CD4-positive, alpha-beta T cell (primary cell): Measurements from ENCODE around the gene KCNK1. TPM values are rescaled to one million over a fixed set of nuclear protein-coding genes. Genes with fewer than 3 reads are reported as not detected.

Experiments used
- ATAC-seq: fragments of 200-7000 bp; cut with Tn5 transposase; one replicate; pipeline ENCODE4 v1.10.0; 2022; ENCODE audit warnings: mild to moderate bottlenecking; ENCODE audit not compliant: poor library complexity
- CTCF ChIA-PET: fragments of 350-600 bp; sonication (Branson Sonifier 250); formaldehyde crosslinking; loops from one replicate; lab custom pipeline; 2021; ENCODE audit warnings: antibody characterized with exemption, inconsistent platforms; lab: Charles Lee
- POLR2A ChIA-PET: fragments of 350-600 bp; sonication (Branson Sonifier 250); formaldehyde crosslinking; loops from one replicate; lab custom pipeline; 2021; ENCODE audit warnings: antibody characterized with exemption, inconsistent platforms; lab: Charles Lee
- DNase-seq, 14 experiments: peaks; one replicate each; pipeline ENCODE4 v3.0.0-alpha.2; 2013 to 2020; ENCODE audit warnings: mixed read lengths in 2 of 14
- H3K27ac ChIP-seq, 2 donors: one replicate each; pipeline versions ENCODE4 v1.5.1 to v1.7.0; 2013; ENCODE audit warnings: low read length in 2 of 2, low read depth in 1 of 2, mild to moderate bottlenecking in 1 of 2
- H3K27me3 ChIP-seq, 2 experiments: 1 replicate in 1 of 2; 2 replicates in 1 of 2; pipeline versions ENCODE4 v1.6.1 to v1.7.0; 2013; ENCODE audit warnings: low read length in 2 of 2, control low read depth in 1 of 2, mild to moderate bottlenecking in 1 of 2, moderate library complexity in 1 of 2; ENCODE audit not compliant: insufficient read depth in 2 of 2, control insufficient read depth in 1 of 2
- H3K36me3 ChIP-seq: one replicate; pipeline ENCODE4 v1.6.1; 2013; ENCODE audit warnings: low read length, control low read depth; ENCODE audit not compliant: insufficient read depth
- H3K4me1 ChIP-seq: one replicate; pipeline ENCODE4 v1.6.1; 2013; ENCODE audit warnings: low read length, control low read depth; ENCODE audit not compliant: insufficient read depth
- H3K4me3 ChIP-seq: one replicate; pipeline ENCODE4 v1.5.1; 2013; ENCODE audit warnings: mild to moderate bottlenecking, low read length, moderate library complexity
- H3K9me3 ChIP-seq, 2 experiments: 1 replicate in 1 of 2; 2 replicates in 1 of 2; pipeline versions ENCODE4 v1.6.1 to v1.7.0; 2013; ENCODE audit warnings: low read length in 2 of 2, mild to moderate bottlenecking in 2 of 2, control low read depth in 1 of 2, moderate library complexity in 1 of 2; ENCODE audit not compliant: control insufficient read depth in 1 of 2, insufficient read depth in 1 of 2
- H3K27ac Mint-ChIP-seq: one replicate; pipeline ENCODE4 v1.8.0; 2020; ENCODE audit warnings: mixed read lengths
- H3K27me3 Mint-ChIP-seq: one replicate; pipeline ENCODE4 v1.8.0; 2021; ENCODE audit warnings: mixed read lengths
- H3K36me3 Mint-ChIP-seq: one replicate; pipeline ENCODE4 v1.8.0; 2021; ENCODE audit warnings: low read depth, mixed read lengths
- H3K4me1 Mint-ChIP-seq: one replicate; pipeline ENCODE4 v1.8.0; 2021; ENCODE audit warnings: low read depth, mixed read lengths
- H3K4me3 Mint-ChIP-seq: one replicate; pipeline ENCODE4 v1.8.0; 2020; ENCODE audit warnings: mild to moderate bottlenecking, mixed read lengths
- H3K9me3 Mint-ChIP-seq: one replicate; pipeline ENCODE4 v1.8.0; 2020; ENCODE audit warnings: mixed read lengths
- CTCF ChIP-seq: fragments of 200-600 bp; IDR thresholded peaks from one replicate; pipeline ENCODE4 v1.8.0; 2022; ENCODE audit warnings: antibody characterized with exemption, mild to moderate bottlenecking
- intact Hi-C, 2 experiments: fragments of 100-400 bp; cut with DNase I in 1 of 2; cut with micrococcal nuclease in 1 of 2; formaldehyde crosslinking; loops; one replicate each; pipeline versions ENCODE4 v1.15.1 to v1.9.0; 2023 to 2025; cut with DNase I, micrococcal nuclease
- total RNA-seq, 174 experiments: library from RNA in 2 of 174; stranded (reverse) in 2 of 174; gene quantifications; one replicate each; pipeline ENCODE4 v1.2.3 and lab custom pipeline; 2021 to 2026

Gene KCNK1
- total RNA-seq, 2 experiments from 2014 or later = not detected

- H3K27ac Mint-ChIP-seq = no peak overlapping the region
- DNase-seq = no peak
- intact Hi-C loops = no loop called here
- Histone ChIP-seq H3K27ac (no peak overlapping the region), H3K27me3 (no peaks in the 10 kb centered on the region), H3K4me1 (no peaks in the 10 kb centered on the region), H3K9me3 (peaks cover 0 to 4% of the 10 kb centered on the region in 2 experiments), H3K36me3 (no peaks in the 10 kb centered on the region), H3K4me3 (no peak overlapping the region)
- peaks cover 4% of the 10 kb centered on the region for H3K27me3 Mint-ChIP-seq
- H3K36me3 Mint-ChIP-seq = no peaks in the 10 kb centered on the region
- no peak for TF ChIP-seq CTCF
- H3K4me3 Mint-ChIP-seq = no peak overlapping the region
- ATAC-seq = no peak
- H3K9me3 Mint-ChIP-seq = peaks cover 3% of the 10 kb centered on the region
- ChIA-PET CTCF (no interaction called here), POLR2A (no interaction called here)
- H3K4me1 Mint-ChIP-seq = no peaks in the 10 kb centered on the region
Observed at GRCh38 chr1:233569636-233570035, 44.3 kb upstream of the KCNK1 start.

GRCh38 chr1:233570216-233570615, 43.7 kb upstream of the KCNK1 start:
- H3K4me3 Mint-ChIP-seq = no peak overlapping the region
- H3K9me3 Mint-ChIP-seq = peaks cover 3% of the 10 kb centered on the region
- ATAC-seq = no peak
- no peaks in the 10 kb centered on the region for H3K27me3 ChIP-seq
- no peak overlapping the region for H3K4me3 ChIP-seq
- H3K9me3 ChIP-seq = peaks cover 0 to 4% of the 10 kb centered on the region in 2 experiments
- H3K27ac Mint-ChIP-seq = no peak overlapping the region
- ChIA-PET POLR2A (no interaction called here), CTCF (no interaction called here)
- H3K27ac ChIP-seq = no peak overlapping the region
- peaks cover 4% of the 10 kb centered on the region for H3K27me3 Mint-ChIP-seq
- DNase-seq = no peak
- no peaks in the 10 kb centered on the region for H3K36me3 Mint-ChIP-seq
- intact Hi-C loops = no loop called here
- no peaks in the 10 kb centered on the region for H3K4me1 Mint-ChIP-seq
- no peaks in the 10 kb centered on the region for H3K4me1 ChIP-seq
- no peaks in the 10 kb centered on the region for H3K36me3 ChIP-seq
- TF ChIP-seq CTCF = no peak

DNA sequence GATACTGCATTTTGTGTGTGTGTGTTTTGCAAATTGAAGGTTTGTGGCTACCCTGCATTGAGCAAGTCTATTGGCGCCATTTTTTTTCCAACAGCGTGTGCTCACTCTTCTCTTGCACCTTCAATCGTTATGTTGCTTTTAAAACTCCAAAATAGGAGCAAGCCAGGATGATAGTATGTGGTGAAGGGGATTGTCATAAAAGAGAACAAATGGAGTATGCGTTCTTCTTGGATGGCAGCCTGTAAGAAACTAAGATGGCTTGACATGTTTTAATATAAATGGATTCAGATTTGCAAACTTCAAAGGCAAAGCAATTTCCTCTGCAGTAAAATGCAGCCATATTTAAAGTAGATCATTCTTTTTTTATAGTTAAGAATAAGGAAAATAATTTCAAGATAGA, 43.2 kb upstream of the KCNK1 start:
- ATAC-seq (no peak), DNase-seq (no peak)
- Histone ChIP-seq H3K4me1 (no peaks in the 10 kb centered on the region), H3K27ac (no peak overlapping the region), H3K9me3 (peaks cover 0 to 4% of the 10 kb centered on the region in 2 experiments), H3K36me3 (no peaks in the 10 kb centered on the region), H3K4me3 (no peak overlapping the region), H3K27me3 (no peaks in the 10 kb centered on the region)
- ChIA-PET CTCF (no interaction called here), POLR2A (no interaction called here)
- no peak for TF ChIP-seq CTCF
- intact Hi-C loops = no loop called here
- no peaks in the 10 kb centered on the region for H3K9me3 Mint-ChIP-seq
- H3K4me3 Mint-ChIP-seq = no peak overlapping the region
- H3K27me3 Mint-ChIP-seq = peaks cover 5% of the 10 kb centered on the region
- no peaks in the 10 kb centered on the region for H3K4me1 Mint-ChIP-seq
- no peak overlapping the region for H3K27ac Mint-ChIP-seq
- no peaks in the 10 kb centered on the region for H3K36me3 Mint-ChIP-seq
